HepG2 (cell line): ENCODE measurements around the gene CYP4V2. TPM values are rescaled to one million over a fixed set of nuclear protein-coding genes. Genes with fewer than 3 reads are reported as not detected.

Source experiments
- ATAC-seq: fragments of 200-7000 bp; cut with Tn5 transposase; 3 replicates; pipeline ENCODE4 v1.9.1; 2020; ENCODE audit warnings: mild to moderate bottlenecking, moderate library complexity
- BruUV-seq: library from RNA; stranded (reverse); fragments of 400-500 nt; replicated peaks from 2 replicates; lab custom pipeline; 2021; lab: Mats Ljungman, UMichigan
- CTCF ChIA-PET: fragments of 300-600 bp; formaldehyde crosslinking; extraction: SDS; loops from one replicate; lab custom pipeline; 2021; ENCODE audit warnings: low total read pairs, inconsistent platforms, low intra/inter-chr PET ratio; lab: Yijun Ruan, JAX
- POLR2A ChIA-PET: fragments of 350-600 bp; sonication (Branson Sonifier 250); formaldehyde crosslinking; loops from one replicate; lab custom pipeline; 2020; ENCODE audit warnings: antibody characterized with exemption, inconsistent platforms; lab: Yijun Ruan, JAX
- DNase-seq: peaks from one replicate; pipeline ENCODE4 v3.0.0-alpha.2; 2015; ENCODE audit warnings: low spot score
- FAIRE-seq: peaks from 3 replicates; lab custom pipeline; 2011; peaks lifted over from hg19 to GRCh38; lab: Jason Lieb, UNC
- H2AFZ ChIP-seq: one replicate; pipeline ENCODE4 v1.6.1; 2011; ENCODE audit warnings: low read length, inconsistent platforms
- H3K27ac ChIP-seq: fragments of 300-600 bp; 3 replicates; pipeline ENCODE4 v1.8.0; 2011; ENCODE audit warnings: mixed run types, mild to moderate bottlenecking, mixed read lengths, low read length, inconsistent platforms; ENCODE audit not compliant: insufficient read depth; ENCODE audit errors: extremely low read length
- H3K27me3 ChIP-seq, 2 experiments: fragments of 200-600 bp in 1 of 2; 2 replicates in 1 of 2; 3 replicates in 1 of 2; pipeline versions ENCODE4 v1.6.0 to v1.8.0; 2011; ENCODE audit warnings: low read length in 2 of 2, mild to moderate bottlenecking in 2 of 2, moderate library complexity in 2 of 2, inconsistent platforms in 1 of 2; ENCODE audit not compliant: insufficient read depth in 2 of 2, control insufficient read depth in 1 of 2
- H3K36me3 ChIP-seq, 2 experiments: fragments of 200-600 bp in 1 of 2; replicated peaks in 1 of 2; 2 replicates in 1 of 2; 3 replicates in 1 of 2; pipeline versions ENCODE4 v1.5.1 to v1.8.0; 2011; ENCODE audit warnings: low read length in 2 of 2, inconsistent platforms in 1 of 2; ENCODE audit not compliant: insufficient read depth in 2 of 2, control insufficient read depth in 1 of 2
- H3K4me1 ChIP-seq: 2 replicates; pipeline ENCODE4 v1.5.1; 2012; ENCODE audit warnings: low read length, inconsistent platforms; ENCODE audit not compliant: insufficient read depth
- H3K4me2 ChIP-seq: 2 replicates; pipeline ENCODE4 v1.6.0; 2011; ENCODE audit warnings: low read depth, low read length, inconsistent platforms
- H3K4me3 ChIP-seq, 3 experiments: fragments of 200-600 bp in 1 of 3; sonication (generic), shearing (Covaris generic) in 1 of 3; replicated peaks in 1 of 3; 2 replicates each; pipeline ENCODE4 v1.5.1; 2011 to 2016; ENCODE audit warnings: low read length in 3 of 3, inconsistent platforms in 2 of 3, low read depth in 2 of 3, mild to moderate bottlenecking in 2 of 3, control low read depth in 1 of 3, mixed read lengths in 1 of 3; ENCODE audit not compliant: insufficient read depth in 1 of 3
- H3K79me2 ChIP-seq: one replicate; pipeline ENCODE4 v1.6.1; 2011; ENCODE audit warnings: low read length, inconsistent platforms; ENCODE audit not compliant: insufficient read depth
- H3K9ac ChIP-seq: 2 replicates; pipeline ENCODE4 v1.6.0; 2011; ENCODE audit warnings: mild to moderate bottlenecking, low read depth, low read length, inconsistent platforms; ENCODE audit not compliant: insufficient read depth
- H3K9me3 ChIP-seq: 2 replicates; pipeline ENCODE4 v1.5.1; 2012; ENCODE audit warnings: mild to moderate bottlenecking, low read length
- H4K20me1 ChIP-seq: 2 replicates; pipeline ENCODE4 v1.6.0; 2011; ENCODE audit warnings: inconsistent platforms, mild to moderate bottlenecking, low read length, moderate library complexity; ENCODE audit not compliant: insufficient read depth
- ETV5 ChIP-seq: IDR thresholded peaks from 2 replicates; pipeline ENCODE4 v1.6.1; 2018; ENCODE audit warnings: missing biosample characterization, missing genetic modification reagents, inconsistent platforms, borderline replicate concordance
- KAT8 ChIP-seq: IDR thresholded peaks from 2 replicates; pipeline ENCODE4 v1.6.1; 2016; ENCODE audit warnings: missing genetic modification reagents, missing compliant biosample characterization
- KMT2A ChIP-seq: sonication (generic); formaldehyde crosslinking; IDR thresholded peaks from 2 replicates; pipeline ENCODE4 v1.4.0; 2020; ENCODE audit warnings: missing genetic modification reagents
- MTA1 ChIP-seq: sonication (generic); formaldehyde crosslinking; IDR thresholded peaks from 2 replicates; pipeline ENCODE4 v1.4.0; 2020; ENCODE audit warnings: missing genetic modification reagents, mild to moderate bottlenecking, borderline replicate concordance
- RFXAP ChIP-seq: sonication (generic); formaldehyde crosslinking; IDR thresholded peaks from 2 replicates; pipeline ENCODE4 v1.4.0; 2020; ENCODE audit warnings: missing genetic modification reagents, borderline replicate concordance
- SIN3A ChIP-seq: IDR thresholded peaks from 2 replicates; pipeline ENCODE4 v1.6.1; 2011; ENCODE audit warnings: low read depth, mild to moderate bottlenecking, control low read depth, low read length, borderline replicate concordance
- TOPORS ChIP-seq: sonication (generic); formaldehyde crosslinking; IDR thresholded peaks from 2 replicates; pipeline ENCODE4 v1.8.0; 2023; ENCODE audit warnings: mild to moderate bottlenecking, missing genetic modification reagents
- ZFX ChIP-seq: sonication (generic); formaldehyde crosslinking; IDR thresholded peaks from 2 replicates; pipeline ENCODE4 v1.4.0; 2020; ENCODE audit warnings: mild to moderate bottlenecking, low read depth, missing genetic modification reagents, moderate library complexity
- ZNF317 ChIP-seq: sonication (generic); formaldehyde crosslinking; IDR thresholded peaks from 2 replicates; pipeline ENCODE4 v1.5.0; 2020; ENCODE audit warnings: mild to moderate bottlenecking, missing genetic modification reagents
- ZNF329 ChIP-seq: sonication (generic); formaldehyde crosslinking; IDR thresholded peaks from 2 replicates; pipeline ENCODE4 v1.9.0; 2021; ENCODE audit warnings: low read depth, mild to moderate bottlenecking, missing genetic modification reagents
- ZNF333 ChIP-seq: sonication (generic); formaldehyde crosslinking; IDR thresholded peaks from 2 replicates; pipeline ENCODE4 v1.4.0; 2020; ENCODE audit warnings: mild to moderate bottlenecking, missing genetic modification reagents, borderline replicate concordance
- WGBS: methylation state at CpG from one replicate; pipeline ENCODE4 v1.1.6; 2017; ENCODE audit warnings: low lambda C conversion rate; 5-methylcytosine and 5-hydroxymethylcytosine counted together
- in situ Hi-C: cut with HindIII; loops from 2 replicates; pipeline ENCODE4 v1.10.0; 2017; ENCODE audit warnings: low pct_unique_long_range_greater_than_20kb; ENCODE audit not compliant: extremely low pct_ligation_motif_present
- intact Hi-C: fragments of 100-400 bp; cut with micrococcal nuclease; formaldehyde crosslinking; loops from one replicate; pipeline ENCODE4 v1.10.0; 2022; ENCODE audit not compliant: unreplicated experiment
- polyA plus RNA-seq, 8 experiments: library from polyadenylated mRNA; depleted of rRNA in 3 of 8; stranded (reverse) in 7 of 8; unstranded in 1 of 8; fragments of >200 nt; fragmentation: Illumina TruSeq in 4 of 8; extraction: Trizol in 4 of 8; gene quantifications; 2 replicates each; pipeline versions ENCODE4 v1.2.1 to v1.2.3, GENCODE V29; 2011 to 2016; ENCODE audit warnings: low read depth in 4 of 8, missing spikeins in 1 of 8, mixed read lengths in 1 of 8; ENCODE audit not compliant: insufficient read depth in 1 of 8
- total RNA-seq, 5 experiments: library from RNA; depleted of rRNA; stranded (reverse); fragments of >200 nt; fragmentation: Illumina TruSeq; extraction: Trizol; gene quantifications; 2 replicates each; pipeline ENCODE4 v1.2.3, GENCODE V29; 2016; ENCODE audit warnings: low read depth in 1 of 5
- TF ChIP-seq, protein P1 (sequence below): sonication (generic); formaldehyde crosslinking; IDR thresholded peaks from 2 replicates; pipeline ENCODE4 v1.5.1; 2020; ENCODE audit warnings: mild to moderate bottlenecking, moderate library complexity, missing genetic modification reagents
- TF ChIP-seq, protein P2 (sequence below): sonication (generic); formaldehyde crosslinking; IDR thresholded peaks from 2 replicates; pipeline ENCODE4 v1.5.1; 2020; ENCODE audit warnings: mild to moderate bottlenecking, missing genetic modification reagents
- TF ChIP-seq, protein P3 (sequence below): sonication (generic); formaldehyde crosslinking; IDR thresholded peaks from 2 replicates; pipeline ENCODE4 v1.5.0; 2020; ENCODE audit warnings: missing genetic modification reagents
- TF ChIP-seq, protein P4 (sequence below): sonication (generic); formaldehyde crosslinking; IDR thresholded peaks from 2 replicates; pipeline ENCODE4 v1.4.0; 2020; ENCODE audit warnings: mild to moderate bottlenecking, missing genetic modification reagents

The CYP4V2 gene
- total and polyA plus RNA-seq, 2 of the 13 experiments (the other 11 are each of a cell fraction or from before 2014, with no cell fraction given): 4.7 to 7.2 TPM

DNA sequence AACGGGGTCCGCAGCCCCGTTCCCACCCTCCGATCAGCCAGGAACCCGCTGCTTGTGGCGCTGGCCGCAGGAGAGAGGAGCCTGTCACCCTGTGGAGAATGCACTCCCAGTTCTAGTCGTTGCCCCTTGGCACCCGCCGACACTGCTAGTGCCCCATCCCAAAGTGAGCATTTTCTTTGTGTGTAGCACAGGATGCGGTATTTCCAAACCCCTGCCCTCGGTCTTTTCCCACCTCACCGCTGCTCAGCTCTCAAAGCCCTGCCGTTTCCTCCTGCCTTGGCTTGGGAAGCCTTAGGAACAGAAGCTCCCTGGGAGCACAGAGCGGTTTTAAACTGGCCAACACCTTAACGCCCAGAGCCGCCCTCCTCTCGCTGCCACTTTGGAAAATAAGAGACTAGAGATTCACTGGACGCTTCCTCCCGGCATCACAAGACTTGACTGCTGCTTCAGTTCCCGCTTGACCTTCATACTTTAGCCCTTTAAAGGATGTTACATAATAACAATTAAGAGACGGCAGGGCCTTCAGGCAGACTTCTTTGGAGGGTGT, 772 bp downstream of the CYP4V2 start:
- WGBS: 2% methylated on average over 12 of the region's 22 CpGs
- POLR2A ChIA-PET: interaction anchor here (0.8 to 3.4 kb wide), 4 partner anchors 10 to 479 kb away, joined by 3 to 22 read pairs (median 8); partner anchors contain the start of gene F11
- intact Hi-C loops: loop anchor here (5.0 kb wide), 2 partner anchors 45 to 75 kb away; partner anchors contain the start of gene F11
- Histone ChIP-seq H3K9me3 (no peaks in the 10 kb centered on the region), H3K4me2 (peak overlapping the region; percentile 90), H4K20me1 (no peaks in the 10 kb centered on the region), H3K27me3 (no peaks in the 10 kb centered on the region), H3K9ac (peak overlapping the region; percentile 77), H3K36me3 (no peaks in the 10 kb centered on the region), H3K27ac (peak overlapping the region; percentile 91), H3K4me1 (peaks cover 22% of the 10 kb centered on the region), H2AFZ (peak overlapping the region; percentile 84), H3K4me3 (peak overlapping the region; percentile 79 to 89 (median 79)), H3K79me2 (no peaks in the 10 kb centered on the region)
- peak; percentile 9 for DNase-seq
- BruUV-seq: no TSS peak
- FAIRE-seq: no peak
- in situ Hi-C loops: no loop called here
- CTCF ChIA-PET: no interaction called here
- peak; percentile 61 for ATAC-seq
- TF ChIP-seq, protein P1, sequence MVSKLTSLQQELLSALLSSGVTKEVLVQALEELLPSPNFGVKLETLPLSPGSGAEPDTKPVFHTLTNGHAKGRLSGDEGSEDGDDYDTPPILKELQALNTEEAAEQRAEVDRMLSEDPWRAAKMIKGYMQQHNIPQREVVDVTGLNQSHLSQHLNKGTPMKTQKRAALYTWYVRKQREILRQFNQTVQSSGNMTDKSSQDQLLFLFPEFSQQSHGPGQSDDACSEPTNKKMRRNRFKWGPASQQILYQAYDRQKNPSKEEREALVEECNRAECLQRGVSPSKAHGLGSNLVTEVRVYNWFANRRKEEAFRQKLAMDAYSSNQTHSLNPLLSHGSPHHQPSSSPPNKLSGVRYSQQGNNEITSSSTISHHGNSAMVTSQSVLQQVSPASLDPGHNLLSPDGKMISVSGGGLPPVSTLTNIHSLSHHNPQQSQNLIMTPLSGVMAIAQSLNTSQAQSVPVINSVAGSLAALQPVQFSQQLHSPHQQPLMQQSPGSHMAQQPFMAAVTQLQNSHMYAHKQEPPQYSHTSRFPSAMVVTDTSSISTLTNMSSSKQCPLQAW (CRISPR knock-in tag): peak; percentile 33; the same call in 1 of the 2 replicates
- no peak for TF ChIP-seq KAT8
- 0 out of 2 replicates have a peak, but pooled peaks have one; percentile 2 for TF ChIP-seq TOPORS (CRISPR knock-in tag)
- TF ChIP-seq ZNF333 (CRISPR knock-in tag): no peak
- TF ChIP-seq ZNF329 (CRISPR knock-in tag): no peak
- TF ChIP-seq, protein P2, sequence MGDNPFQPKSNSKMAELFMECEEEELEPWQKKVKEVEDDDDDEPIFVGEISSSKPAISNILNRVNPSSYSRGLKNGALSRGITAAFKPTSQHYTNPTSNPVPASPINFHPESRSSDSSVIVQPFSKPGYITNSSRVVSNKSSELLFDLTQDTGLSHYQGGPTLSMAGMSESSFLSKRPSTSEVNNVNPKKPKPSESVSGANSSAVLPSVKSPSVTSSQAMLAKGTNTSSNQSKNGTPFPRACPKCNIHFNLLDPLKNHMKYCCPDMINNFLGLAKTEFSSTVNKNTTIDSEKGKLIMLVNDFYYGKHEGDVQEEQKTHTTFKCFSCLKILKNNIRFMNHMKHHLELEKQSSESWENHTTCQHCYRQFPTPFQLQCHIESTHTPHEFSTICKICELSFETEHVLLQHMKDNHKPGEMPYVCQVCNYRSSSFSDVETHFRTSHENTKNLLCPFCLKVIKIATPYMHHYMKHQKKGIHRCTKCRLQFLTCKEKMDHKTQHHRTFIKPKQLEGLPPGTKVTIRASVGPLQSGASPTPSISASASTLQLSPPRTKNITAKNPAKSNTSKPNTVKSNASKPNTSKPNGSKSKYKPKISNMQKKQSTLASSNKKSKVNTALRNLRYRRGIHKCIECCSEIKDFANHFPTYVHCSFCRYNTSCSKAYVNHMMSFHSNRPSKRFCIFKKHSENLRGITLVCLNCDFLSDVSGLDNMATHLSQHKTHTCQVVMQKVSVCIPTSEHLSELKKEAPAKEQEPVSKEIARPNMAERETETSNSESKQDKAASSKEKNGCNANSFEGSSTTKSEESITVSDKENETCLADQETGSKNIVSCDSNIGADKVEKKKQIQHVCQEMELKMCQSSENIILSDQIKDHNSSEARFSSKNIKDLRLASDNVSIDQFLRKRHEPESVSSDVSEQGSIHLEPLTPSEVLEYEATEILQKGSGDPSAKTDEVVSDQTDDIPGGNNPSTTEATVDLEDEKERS (CRISPR knock-in tag): no peak
- peak; percentile 32; the same call in 1 of the 2 replicates for TF ChIP-seq SIN3A
- no peak for TF ChIP-seq ZFX (CRISPR knock-in tag)
- TF ChIP-seq, protein P3, sequence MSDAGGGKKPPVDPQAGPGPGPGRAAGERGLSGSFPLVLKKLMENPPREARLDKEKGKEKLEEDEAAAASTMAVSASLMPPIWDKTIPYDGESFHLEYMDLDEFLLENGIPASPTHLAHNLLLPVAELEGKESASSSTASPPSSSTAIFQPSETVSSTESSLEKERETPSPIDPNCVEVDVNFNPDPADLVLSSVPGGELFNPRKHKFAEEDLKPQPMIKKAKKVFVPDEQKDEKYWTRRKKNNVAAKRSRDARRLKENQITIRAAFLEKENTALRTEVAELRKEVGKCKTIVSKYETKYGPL (CRISPR knock-in tag): 0 out of 2 replicates have a peak, but pooled peaks have one; percentile 65
- TF ChIP-seq ZNF317 (CRISPR knock-in tag): no peak
- TF ChIP-seq, protein P4, sequence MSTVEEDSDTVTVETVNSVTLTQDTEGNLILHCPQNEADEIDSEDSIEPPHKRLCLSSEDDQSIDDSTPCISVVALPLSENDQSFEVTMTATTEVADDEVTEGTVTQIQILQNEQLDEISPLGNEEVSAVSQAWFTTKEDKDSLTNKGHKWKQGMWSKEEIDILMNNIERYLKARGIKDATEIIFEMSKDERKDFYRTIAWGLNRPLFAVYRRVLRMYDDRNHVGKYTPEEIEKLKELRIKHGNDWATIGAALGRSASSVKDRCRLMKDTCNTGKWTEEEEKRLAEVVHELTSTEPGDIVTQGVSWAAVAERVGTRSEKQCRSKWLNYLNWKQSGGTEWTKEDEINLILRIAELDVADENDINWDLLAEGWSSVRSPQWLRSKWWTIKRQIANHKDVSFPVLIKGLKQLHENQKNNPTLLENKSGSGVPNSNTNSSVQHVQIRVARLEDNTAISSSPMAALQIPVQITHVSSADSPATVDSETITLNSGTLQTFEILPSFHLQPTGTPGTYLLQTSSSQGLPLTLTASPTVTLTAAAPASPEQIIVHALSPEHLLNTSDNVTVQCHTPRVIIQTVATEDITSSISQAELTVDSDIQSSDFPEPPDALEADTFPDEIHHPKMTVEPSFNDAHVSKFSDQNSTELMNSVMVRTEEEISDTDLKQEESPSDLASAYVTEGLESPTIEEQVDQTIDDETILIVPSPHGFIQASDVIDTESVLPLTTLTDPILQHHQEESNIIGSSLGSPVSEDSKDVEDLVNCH (CRISPR knock-in tag): no peak
- 0 out of 2 replicates have a peak, but pooled peaks have one; percentile 7 for TF ChIP-seq KMT2A
- TF ChIP-seq RFXAP: no peak
- 0 out of 2 replicates have a peak, but pooled peaks have one; percentile 7 for TF ChIP-seq MTA1 (CRISPR knock-in tag)
- TF ChIP-seq ETV5 (CRISPR knock-in tag): no peak; the same call in 1 of the 2 replicates
